Measurements from ENCODE around the gene KCNS3.
A peak's percentile ranks its signal among the peaks of the same experiment; 100 is the strongest.

The KCNS3 gene

GRCh38 chr2:17878281-17879136 lies at the start of gene KCNS3:
Gene KCNS3 (plus strand): TSS chr2:17878667. CDS start chr2:17931009, 52,342 bp downstream.
- ATAC-seq (ENCODE audit: low read depth) (peak; percentile 76), DNase-seq (ENCODE audit: low spot score) (peak; percentile 47)
- peaks cover 21% of the 10 kb centered on the region for H3K27me3 ChIP-seq (ENCODE audit: insufficient read depth, poor library complexity, severe bottlenecking)
- no peaks in the 10 kb centered on the region for H3K9me3 ChIP-seq (ENCODE audit: severe bottlenecking)
- H3K36me3 ChIP-seq (ENCODE audit: low read depth), result no peaks in the 10 kb centered on the region
- H3K4me3 ChIP-seq (ENCODE audit: severe bottlenecking), result peak within 1 kb of the TSS; percentile 65
- H3K27ac ChIP-seq (ENCODE audit: poor library complexity, severe bottlenecking), result no peak within 1 kb of the TSS
- TF ChIP-seq, protein P1, sequence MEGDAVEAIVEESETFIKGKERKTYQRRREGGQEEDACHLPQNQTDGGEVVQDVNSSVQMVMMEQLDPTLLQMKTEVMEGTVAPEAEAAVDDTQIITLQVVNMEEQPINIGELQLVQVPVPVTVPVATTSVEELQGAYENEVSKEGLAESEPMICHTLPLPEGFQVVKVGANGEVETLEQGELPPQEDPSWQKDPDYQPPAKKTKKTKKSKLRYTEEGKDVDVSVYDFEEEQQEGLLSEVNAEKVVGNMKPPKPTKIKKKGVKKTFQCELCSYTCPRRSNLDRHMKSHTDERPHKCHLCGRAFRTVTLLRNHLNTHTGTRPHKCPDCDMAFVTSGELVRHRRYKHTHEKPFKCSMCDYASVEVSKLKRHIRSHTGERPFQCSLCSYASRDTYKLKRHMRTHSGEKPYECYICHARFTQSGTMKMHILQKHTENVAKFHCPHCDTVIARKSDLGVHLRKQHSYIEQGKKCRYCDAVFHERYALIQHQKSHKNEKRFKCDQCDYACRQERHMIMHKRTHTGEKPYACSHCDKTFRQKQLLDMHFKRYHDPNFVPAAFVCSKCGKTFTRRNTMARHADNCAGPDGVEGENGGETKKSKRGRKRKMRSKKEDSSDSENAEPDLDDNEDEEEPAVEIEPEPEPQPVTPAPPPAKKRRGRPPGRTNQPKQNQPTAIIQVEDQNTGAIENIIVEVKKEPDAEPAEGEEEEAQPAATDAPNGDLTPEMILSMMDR (IDR thresholded peaks at IDR 0.05; ENCODE audit: poor library complexity, severe bottlenecking), result no peak
- H3K4me1 ChIP-seq (ENCODE audit: insufficient read depth, poor library complexity, severe bottlenecking), result no peaks in the 10 kb centered on the region

DNA sequence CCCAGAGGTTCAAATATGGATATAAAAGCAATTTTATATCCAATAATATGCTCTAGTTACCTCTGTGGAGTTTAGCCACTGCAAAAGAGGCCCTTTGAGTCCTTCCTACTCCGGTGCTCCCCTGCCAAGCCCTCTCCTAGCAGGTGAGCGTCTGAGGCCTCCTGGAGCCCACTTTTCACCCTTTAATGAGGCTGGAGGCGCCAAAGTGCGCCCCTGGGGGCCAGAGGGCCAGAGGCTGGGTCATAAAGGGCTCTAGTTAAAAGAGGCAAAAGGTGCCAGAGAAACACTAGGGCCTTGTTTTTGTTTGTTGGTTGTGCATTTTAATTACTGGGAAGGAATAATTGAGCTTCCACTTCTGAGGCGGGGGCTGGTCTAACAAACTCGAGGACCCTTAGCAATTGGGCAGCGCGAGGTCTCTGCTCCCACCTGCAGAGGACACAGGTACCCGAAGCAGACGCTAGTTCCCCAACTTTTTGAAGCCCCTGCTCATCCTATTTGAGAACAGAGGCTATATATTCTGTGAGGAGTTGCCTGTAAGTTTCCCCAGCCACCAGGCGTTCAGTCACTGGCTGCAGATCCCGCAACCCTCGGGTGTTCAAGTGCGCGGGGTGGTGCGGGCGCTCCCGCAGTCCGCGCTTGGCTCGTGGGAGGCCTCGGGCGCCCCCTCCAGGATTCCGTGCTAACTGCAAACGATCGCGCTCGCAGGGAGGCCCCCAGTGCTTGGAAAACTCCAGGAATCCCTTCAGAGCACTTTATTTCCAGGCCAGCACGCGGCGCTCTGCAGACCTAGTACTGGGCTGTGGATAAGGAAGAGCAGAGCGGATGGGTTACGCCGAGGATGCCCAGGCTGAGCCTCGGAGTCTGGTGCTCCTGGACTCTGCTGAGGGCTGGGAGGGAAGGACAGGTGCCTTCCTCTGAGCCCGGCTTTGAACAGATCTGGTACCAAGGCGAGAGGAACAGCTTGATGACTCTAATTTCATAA lies 48.1 kb upstream of the KCNS3 start:
- Histone ChIP-seq H3K4me3 (ENCODE audit: severe bottlenecking) (no peak overlapping the region), H3K27me3 (ENCODE audit: insufficient read depth, poor library complexity, severe bottlenecking) (no peaks in the 10 kb centered on the region), H3K4me1 (ENCODE audit: insufficient read depth, poor library complexity, severe bottlenecking) (no peaks in the 10 kb centered on the region), H3K9me3 (ENCODE audit: severe bottlenecking) (no peaks in the 10 kb centered on the region), H3K27ac (ENCODE audit: poor library complexity, severe bottlenecking) (no peak overlapping the region), H3K36me3 (ENCODE audit: low read depth) (no peaks in the 10 kb centered on the region)
- no peak for DNase-seq (ENCODE audit: low spot score)
- peak; percentile 78 for ATAC-seq (ENCODE audit: low read depth)
- TF ChIP-seq, protein P1 (IDR thresholded peaks at IDR 0.05; ENCODE audit: poor library complexity, severe bottlenecking), result peak; percentile 77

DNA sequence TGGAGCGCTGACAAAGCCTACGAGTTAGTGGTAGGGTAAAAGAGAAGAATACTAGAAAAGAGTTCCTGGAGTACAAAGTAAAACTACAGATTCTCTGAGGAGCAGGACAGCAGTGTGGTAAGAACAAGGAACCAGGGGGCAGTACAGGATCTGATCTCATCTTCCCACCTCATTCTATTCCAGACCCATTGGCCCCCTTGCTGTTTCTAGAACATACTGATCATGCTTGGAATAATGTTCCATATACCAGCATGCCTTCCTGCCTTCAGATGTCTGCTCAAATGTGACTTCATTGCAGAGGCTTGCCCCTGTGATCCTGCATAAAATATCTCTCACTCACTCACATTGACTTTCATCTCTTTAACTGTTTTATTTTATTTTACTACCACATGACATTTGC lies 43.0 kb upstream of the KCNS3 start:
- Histone ChIP-seq H3K9me3 (ENCODE audit: severe bottlenecking) (no peaks in the 10 kb centered on the region), H3K27me3 (ENCODE audit: insufficient read depth, poor library complexity, severe bottlenecking) (no peaks in the 10 kb centered on the region), H3K4me1 (ENCODE audit: insufficient read depth, poor library complexity, severe bottlenecking) (no peaks in the 10 kb centered on the region), H3K27ac (ENCODE audit: poor library complexity, severe bottlenecking) (no peak overlapping the region), H3K36me3 (ENCODE audit: low read depth) (no peaks in the 10 kb centered on the region), H3K4me3 (ENCODE audit: severe bottlenecking) (no peak overlapping the region)
- TF ChIP-seq, protein P1 (IDR thresholded peaks at IDR 0.05; ENCODE audit: poor library complexity, severe bottlenecking), result no peak
- no peak for DNase-seq (ENCODE audit: low spot score)
- ATAC-seq (ENCODE audit: low read depth), result no peak

DNA sequence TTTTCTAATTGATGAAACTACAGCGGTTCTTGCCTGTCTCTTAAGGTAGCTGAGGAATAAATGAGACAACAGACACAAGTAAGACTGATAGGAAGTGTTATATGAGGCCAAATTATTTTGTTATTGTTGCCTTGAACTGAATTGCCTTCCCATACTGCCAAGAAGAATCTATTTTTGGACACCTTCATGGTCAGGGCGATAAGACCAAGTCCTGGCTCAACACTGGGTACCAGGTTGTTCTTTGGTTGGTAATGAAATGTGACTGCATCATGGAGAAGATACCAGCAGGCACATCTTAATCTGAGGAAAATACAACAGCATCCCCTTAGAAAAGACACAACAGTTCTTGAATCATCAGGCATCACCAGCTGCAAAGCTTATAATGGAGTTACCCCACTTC lies 38.5 kb upstream of the KCNS3 start:
- ATAC-seq (ENCODE audit: low read depth) (no peak), DNase-seq (ENCODE audit: low spot score) (no peak)
- H3K27me3 ChIP-seq (ENCODE audit: insufficient read depth, poor library complexity, severe bottlenecking), result no peaks in the 10 kb centered on the region
- no peak overlapping the region for H3K4me3 ChIP-seq (ENCODE audit: severe bottlenecking)
- H3K27ac ChIP-seq (ENCODE audit: poor library complexity, severe bottlenecking), result no peak overlapping the region
- no peaks in the 10 kb centered on the region for H3K4me1 ChIP-seq (ENCODE audit: insufficient read depth, poor library complexity, severe bottlenecking)
- TF ChIP-seq, protein P1 (IDR thresholded peaks at IDR 0.05; ENCODE audit: poor library complexity, severe bottlenecking), result no peak
- no peaks in the 10 kb centered on the region for H3K36me3 ChIP-seq (ENCODE audit: low read depth)
- no peaks in the 10 kb centered on the region for H3K9me3 ChIP-seq (ENCODE audit: severe bottlenecking)

Measured in RWPE2 (cell line).